ENCODE results near the gene COA6.
"Not testable (repeated sequence)": the region's sequence is repeated elsewhere in the genome, so short reads cannot be mapped to it uniquely, and the experiment has no call there.

COA6 gene

GRCh38 chr1:234373064-234373958, at the start of gene COA6:
Gene COA6, plus strand, starts transcription at chr1:234373456. Its CDS starts 11 bp downstream, at chr1:234373467.
- peak; percentile 90 for DNase-seq (ENCODE audit: low read depth, low spot score)

GRCh38 chr1:234324821-234325220, 48.4 kb upstream of the COA6 start:
- DNase-seq (ENCODE audit: low read depth, low spot score) = no peak

GRCh38 chr1:234325878-234326496, 47.3 kb upstream of the COA6 start:
- DNase-seq (ENCODE audit: low read depth, low spot score) = no peak

- DNase-seq (ENCODE audit: low read depth, low spot score) = peak; percentile 28
These were observed 46.5 kb upstream of the COA6 start for GRCh38 chr1:234326497-234327366.

GRCh38 chr1:234327577-234328164, 45.6 kb upstream of the COA6 start:
- no peak for DNase-seq (ENCODE audit: low read depth, low spot score)

GRCh38 chr1:234330843-234331215, 42.4 kb upstream of the COA6 start:
- DNase-seq (ENCODE audit: low read depth, low spot score) = no peak

GRCh38 chr1:234331507-234331906, 41.7 kb upstream of the COA6 start:
- no peak for DNase-seq (ENCODE audit: low read depth, low spot score)

- DNase-seq (ENCODE audit: low read depth, low spot score) = no peak
These were observed 36.9 kb upstream of the COA6 start for GRCh38 chr1:234336359-234336758.

- DNase-seq (ENCODE audit: low read depth, low spot score) = no peak
These were observed 36.0 kb upstream of the COA6 start for GRCh38 chr1:234337233-234337632.

GRCh38 chr1:234340528-234340927, 32.7 kb upstream of the COA6 start:
- no peak for DNase-seq (ENCODE audit: low read depth, low spot score)

- no peak for DNase-seq (ENCODE audit: low read depth, low spot score)
These were observed 30.5 kb upstream of the COA6 start for GRCh38 chr1:234342774-234343173.

- DNase-seq (ENCODE audit: low read depth, low spot score) = no peak
These were observed 28.0 kb upstream of the COA6 start for GRCh38 chr1:234345237-234345636.

GRCh38 chr1:234348964-234349363, 24.3 kb upstream of the COA6 start:
- no peak for DNase-seq (ENCODE audit: low read depth, low spot score)

- no peak for DNase-seq (ENCODE audit: low read depth, low spot score)
These were observed 17.3 kb upstream of the COA6 start for GRCh38 chr1:234355782-234356510.

GRCh38 chr1:234356615-234357269, 16.5 kb upstream of the COA6 start:
- DNase-seq (ENCODE audit: low read depth, low spot score) = not testable (repeated sequence)

- no peak for DNase-seq (ENCODE audit: low read depth, low spot score)
These were observed 15.4 kb upstream of the COA6 start for GRCh38 chr1:234357831-234358230.

GRCh38 chr1:234361102-234361603, 12.1 kb upstream of the COA6 start:
- no peak for DNase-seq (ENCODE audit: low read depth, low spot score)

GRCh38 chr1:234362558-234362957, 10.7 kb upstream of the COA6 start:
- DNase-seq (ENCODE audit: low read depth, low spot score) = no peak

GRCh38 chr1:234368320-234369032, 4.8 kb upstream of the COA6 start:
- DNase-seq (ENCODE audit: low read depth, low spot score) = no peak

GRCh38 chr1:234369033-234369430, 4.2 kb upstream of the COA6 start:
- no peak for DNase-seq (ENCODE audit: low read depth, low spot score)

All from iPS DF 19.7 (cell line).